HG02973 (cell line): ENCODE data around the gene WDR87.
"Not testable (repeated sequence)": the region's sequence is repeated elsewhere in the genome, so short reads cannot be mapped to it uniquely, and the experiment has no call there.

ENCODE experiments used
- ATAC-seq: cut with Tn5 transposase; IDR thresholded peaks from one replicate; pipeline ENCODE4 v1.9.1; 2021; ENCODE audit warnings: moderate library complexity; ENCODE audit not compliant: unreplicated experiment

The WDR87 gene

DNA sequence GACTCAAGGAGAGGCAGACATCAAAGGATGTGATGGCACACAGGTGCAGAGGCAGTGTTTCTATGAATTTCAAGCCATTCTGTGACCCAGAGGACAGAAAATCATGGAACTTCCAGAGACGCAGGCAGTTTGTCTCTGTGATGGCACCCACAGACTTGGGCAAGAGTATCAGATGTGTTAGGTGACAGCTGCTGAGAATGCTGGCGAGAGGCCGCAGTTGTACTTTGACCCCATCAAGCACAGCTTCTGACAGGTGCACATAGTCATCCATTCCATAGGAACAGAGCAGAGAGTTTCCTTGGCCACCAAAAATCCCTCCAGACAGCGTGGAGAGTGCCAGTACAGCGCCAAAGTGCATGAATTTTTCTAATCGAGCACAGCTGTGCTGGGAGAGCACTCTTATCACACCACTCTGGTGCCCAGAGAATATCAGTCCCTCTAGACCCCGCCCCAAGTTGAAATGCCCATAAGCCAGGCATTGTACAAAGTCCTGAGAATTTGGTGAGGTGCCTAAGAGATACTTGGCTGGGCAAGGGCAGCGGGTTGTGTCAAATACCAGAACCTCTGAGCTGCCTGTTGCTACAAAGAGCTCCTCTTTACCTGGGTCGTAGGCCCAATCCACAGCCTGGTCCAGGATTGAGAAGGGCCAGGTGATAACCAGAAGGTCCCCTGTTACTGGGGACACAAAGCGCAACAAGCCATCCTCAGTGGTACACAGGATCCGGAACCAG lies 12.4 kb downstream of the WDR87 start:
- ATAC-seq = no peak

DNA sequence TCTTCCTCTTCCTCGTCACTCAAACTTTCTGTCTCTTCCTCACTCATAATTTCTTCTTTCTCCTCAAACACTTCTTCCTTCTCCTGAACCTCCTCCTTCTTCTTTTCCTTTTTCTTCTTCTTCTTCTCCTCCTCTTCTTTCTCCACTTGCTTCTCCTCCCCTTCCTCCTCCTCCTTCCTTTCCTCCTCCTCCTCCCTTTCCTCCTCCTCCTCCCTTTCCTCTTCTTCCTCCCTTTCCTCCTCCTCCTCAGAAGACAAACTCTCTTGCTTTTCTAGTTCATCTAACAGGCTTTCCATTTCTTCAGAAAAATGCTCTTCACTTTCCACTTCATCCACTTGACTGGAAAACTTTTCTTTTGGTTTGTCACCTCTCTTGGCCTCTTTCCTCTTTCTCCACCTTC lies 19.8 kb downstream of the WDR87 start:
- no peak for ATAC-seq

DNA sequence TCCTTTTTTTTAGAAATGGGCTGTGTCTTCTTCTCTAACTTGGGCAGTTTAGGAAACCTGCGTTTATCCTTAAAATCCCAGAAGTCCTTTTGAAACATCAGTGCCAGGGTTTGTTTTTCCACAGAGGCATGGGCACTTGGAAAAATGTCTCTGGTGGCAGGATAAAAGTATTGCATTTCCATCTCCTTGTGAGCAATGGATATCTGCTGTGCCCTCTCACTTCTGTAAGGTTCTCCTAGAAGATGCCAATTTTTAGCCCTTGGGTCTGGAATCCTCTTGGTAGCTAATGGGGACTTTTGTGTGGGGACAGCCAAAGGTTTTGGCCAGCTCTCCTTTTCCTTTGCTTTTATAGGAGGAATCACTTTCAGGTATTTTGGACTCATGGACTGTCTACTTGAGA lies 21.0 kb downstream of the WDR87 start:
- ATAC-seq = no peak

DNA sequence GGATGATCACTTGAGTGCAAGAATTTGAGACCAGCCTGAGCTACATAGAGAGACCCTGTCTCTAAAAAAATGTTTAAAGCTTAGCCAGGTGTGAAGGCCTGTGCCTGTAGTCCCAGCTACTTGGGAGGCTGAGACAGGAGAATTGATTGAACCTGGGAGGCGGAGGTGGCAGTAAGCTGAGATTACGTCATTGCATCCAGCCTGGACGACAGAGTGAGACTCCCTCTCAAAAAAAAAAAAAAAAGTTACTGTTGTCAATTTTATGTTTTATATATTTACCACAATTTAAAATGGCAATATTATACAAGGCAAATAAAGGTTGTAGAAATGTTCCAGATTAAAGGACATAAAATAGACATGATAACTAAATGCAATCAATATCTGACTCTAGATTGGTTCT lies 29.2 kb downstream of the WDR87 start:
- no peak for ATAC-seq

DNA sequence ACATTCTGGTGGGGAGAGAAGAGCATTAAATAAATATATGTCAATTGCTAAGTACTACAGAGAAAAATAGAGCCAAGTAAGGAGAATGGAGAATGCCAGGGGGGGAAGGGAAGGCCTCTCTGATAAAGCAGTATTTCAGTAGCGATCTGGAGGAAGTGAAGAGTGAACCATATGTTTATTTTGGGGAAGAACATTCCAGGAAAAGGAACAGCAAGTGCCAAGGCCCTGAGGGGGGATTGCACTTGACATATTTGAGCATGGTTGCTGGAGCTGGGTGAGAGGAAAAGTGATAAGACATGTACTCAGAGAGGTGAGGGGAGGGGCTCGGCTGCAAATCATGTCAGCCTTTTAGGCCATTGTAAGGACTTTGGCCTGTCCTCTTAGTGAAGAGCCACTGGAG lies 30.4 kb downstream of the WDR87 start:
- ATAC-seq = no peak

DNA sequence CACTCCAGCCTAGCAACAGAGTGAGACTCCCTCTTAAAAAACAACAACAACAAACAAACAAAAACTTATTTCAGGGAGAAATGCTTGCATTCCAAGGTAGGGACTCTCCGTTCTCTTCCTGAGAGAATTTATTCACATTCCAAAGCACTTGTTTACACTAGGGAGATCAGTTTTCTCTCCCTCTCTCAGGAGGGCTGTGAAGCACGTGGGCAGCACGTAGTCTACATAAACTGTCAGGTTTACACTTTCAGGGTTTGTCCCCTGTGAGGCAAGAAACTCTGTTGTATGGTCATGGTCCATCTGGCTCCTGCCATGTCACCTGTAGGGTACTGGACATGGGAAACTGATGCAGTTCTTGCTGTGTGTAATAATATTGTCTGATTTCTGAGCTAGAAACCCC lies 31.6 kb downstream of the WDR87 start:
- no peak for ATAC-seq

DNA sequence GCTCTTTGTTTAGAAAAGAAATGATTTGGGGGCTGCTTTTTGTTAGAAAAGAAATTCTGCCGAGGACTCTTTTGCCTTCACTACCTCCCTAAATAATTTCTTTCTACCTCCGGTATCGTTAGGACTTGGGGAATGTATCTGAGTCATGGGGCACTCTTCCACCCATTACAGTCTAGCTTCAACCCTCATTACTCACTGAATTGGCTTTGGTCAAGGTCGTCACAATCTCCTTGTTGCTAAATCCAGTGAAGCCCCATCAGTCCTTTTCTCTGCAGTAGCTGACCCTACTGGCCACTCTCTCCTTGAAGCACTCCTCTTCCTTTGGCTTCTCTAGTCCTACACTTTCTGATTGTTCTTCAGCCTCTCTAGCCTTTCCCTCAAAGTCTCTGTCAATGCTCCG lies 34.0 kb downstream of the WDR87 start:
- ATAC-seq = no peak

DNA sequence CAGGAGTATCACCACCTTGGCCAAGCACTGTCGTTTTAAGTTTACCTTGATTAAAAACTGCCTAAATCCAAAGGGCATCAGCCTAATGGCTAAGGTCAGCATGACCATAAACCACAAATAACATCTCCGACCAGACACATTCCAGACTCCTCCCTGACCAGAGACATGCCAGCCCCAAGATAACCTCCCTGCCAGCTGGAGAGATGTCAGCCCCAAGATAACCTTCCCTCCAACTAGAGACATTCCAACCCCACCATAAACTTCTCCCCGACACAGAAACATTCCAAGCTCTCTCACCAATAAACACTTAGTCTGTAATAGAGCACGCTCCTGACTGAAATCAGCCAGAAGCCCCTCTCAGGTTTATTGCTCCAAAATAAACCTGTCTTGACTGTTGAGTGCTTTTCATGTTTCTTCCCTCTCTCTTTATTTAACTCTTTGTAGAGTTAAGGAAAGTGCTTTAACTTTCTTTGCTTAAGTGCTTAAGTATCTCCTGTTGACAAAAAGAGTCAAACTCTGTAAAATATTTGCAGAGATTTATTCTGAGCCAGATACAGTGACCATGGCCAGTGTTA lies 36.5 kb downstream of the WDR87 start:
- no peak for ATAC-seq

DNA sequence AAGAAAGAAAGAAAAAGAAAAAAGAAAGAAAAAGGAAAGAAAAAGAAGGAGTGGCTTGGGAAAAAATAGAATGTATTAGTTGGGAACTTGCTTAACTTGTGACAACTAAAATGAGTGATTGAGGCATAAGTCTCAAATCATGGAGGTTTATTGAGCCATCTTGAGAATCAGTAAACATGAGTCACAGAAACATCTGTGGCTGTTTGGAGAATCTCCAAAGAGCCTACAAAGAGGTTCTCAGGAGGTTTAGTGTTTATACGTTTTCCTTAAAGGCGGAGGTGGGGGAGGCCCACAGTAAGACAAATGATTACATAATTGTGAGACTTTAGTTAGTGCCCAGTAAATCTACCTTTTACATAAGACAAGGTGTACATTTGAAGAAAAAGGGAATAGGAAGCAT lies 38.6 kb downstream of the WDR87 start:
- ATAC-seq = no peak

DNA sequence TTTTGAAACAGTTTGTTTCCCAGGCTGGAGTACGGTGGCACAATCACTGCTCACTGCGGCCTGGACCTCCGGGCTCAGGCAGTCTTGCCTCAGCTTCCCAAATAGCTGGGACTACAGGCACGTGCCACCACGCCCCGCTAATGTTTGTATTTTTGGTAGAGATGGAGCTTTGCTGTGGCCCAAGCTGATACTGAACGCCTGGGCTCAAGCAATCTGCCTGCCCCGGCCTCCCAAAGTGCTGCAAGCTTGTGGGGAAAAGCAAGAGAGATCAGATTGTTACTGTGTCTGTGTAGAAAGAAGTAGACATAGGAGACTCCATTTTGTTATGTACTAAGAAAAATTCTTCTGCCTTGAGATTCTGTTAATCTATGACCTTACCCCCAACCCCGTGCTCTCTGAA lies 40.5 kb downstream of the WDR87 start:
- ATAC-seq = not testable (repeated sequence)

DNA sequence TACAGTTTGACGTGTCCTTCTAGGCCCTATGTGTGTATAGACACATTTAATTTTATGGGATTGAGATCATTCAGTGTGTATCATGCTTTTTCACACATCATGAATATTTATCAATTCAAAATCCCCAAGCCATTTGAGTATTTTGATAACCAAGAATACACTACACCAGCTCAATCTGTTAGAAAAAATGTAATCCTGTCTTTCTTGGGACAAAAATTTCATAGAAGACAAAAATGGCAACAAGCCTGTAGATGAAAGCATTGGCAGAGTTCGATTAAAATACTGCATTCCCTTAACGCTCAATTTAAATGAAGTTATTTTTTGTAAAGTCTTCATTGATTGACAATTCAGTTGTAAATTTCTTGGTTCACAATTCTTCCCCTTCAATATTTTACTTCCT lies 41.9 kb downstream of the WDR87 start:
- ATAC-seq = no peak

DNA sequence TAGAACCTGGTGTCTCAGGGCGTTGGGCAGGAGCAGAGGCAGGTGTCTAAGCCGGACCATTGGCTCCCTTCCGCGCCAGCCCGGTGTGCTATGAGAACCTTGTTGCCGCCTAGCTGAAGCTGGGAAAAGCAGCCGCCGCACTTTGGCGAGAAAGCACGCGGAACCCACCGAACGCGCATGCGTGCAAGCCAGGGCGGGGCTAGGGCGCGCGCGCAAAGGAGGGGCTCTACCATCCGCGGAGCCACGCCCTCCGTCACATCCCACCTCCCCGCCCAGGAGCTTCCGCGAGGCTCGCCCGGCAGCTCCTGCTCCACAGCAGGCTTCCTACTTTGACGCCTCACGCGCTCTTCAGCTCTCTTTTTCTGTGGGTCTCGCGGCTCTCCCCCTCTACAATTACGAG lies 51.3 kb downstream of the WDR87 start:
- ATAC-seq = no peak

DNA sequence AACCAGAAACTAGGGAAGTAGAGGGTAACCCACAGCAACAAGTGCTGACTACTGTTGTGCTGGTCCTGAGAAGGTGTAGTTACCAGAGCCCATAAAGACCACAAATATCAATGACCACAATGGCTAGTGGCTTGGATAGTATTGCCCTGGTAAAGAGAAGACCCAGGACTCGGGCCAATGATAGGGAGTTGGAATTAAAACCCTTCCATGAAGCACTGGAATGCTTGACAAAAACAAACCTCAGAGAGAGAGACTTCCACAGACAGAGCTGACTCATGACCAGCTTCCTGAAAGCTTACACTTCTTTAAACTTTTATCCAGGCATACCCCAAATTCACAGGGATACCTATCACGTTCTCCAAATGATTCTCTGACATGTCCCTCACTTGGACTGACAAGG lies 60.5 kb downstream of the WDR87 start:
- no peak for ATAC-seq
